Lower leg skin (tissue), 4 donors: ENCODE data around the gene ZNF768. TPM values are rescaled to one million over a fixed set of nuclear protein-coding genes. Genes with fewer than 3 reads are reported as not detected.

ENCODE experiments used
- DNase-seq, 2 donors: peaks; one replicate each; pipeline ENCODE4 v3.0.0-alpha.2; 2019; ENCODE audit warnings: low spot score in 2 of 2
- H3K4me3 ChIP-seq: fragments of 200-600 bp; sonication (generic); 2 replicates; pipeline ENCODE4 v1.5.1; 2017; ENCODE audit warnings: mild to moderate bottlenecking, low read depth; ENCODE audit not compliant: poor library complexity, severe bottlenecking
- POLR2A ChIP-seq, 2 donors: fragments of 450-650 bp; IDR thresholded peaks; one replicate each; pipeline ENCODE4 v1.6.1; 2016 to 2017; ENCODE audit warnings: antibody characterized with exemption in 2 of 2, mild to moderate bottlenecking in 1 of 2, moderate library complexity in 1 of 2
- WGBS, 2 donors: methylation state at CpG; one replicate each; pipeline ENCODE4 v1.1.5; 2018; 5-methylcytosine and 5-hydroxymethylcytosine counted together
- intact Hi-C: fragments of 100-400 bp; cut with DNase I; formaldehyde crosslinking; loops from one replicate; pipeline ENCODE4 v1.15.0; 2023; ENCODE audit warnings: low total_unique reads
- total RNA-seq, 4 donors: library from RNA; depleted of rRNA; stranded (reverse); fragments of >200 nt; gene quantifications; one replicate each; pipeline ENCODE4 v1.1.0, GENCODE V29; 2016
- TF ChIP-seq, protein P1 (sequence below), 3 donors: fragments of 450-650 bp; IDR thresholded peaks; one replicate each; pipeline ENCODE4 v1.5.1; 2016; ENCODE audit warnings: antibody characterized with exemption in 3 of 3, mild to moderate bottlenecking in 3 of 3, moderate library complexity in 2 of 3

Gene ZNF768
- total RNA-seq, 4 donors from 2014 or later, result 31.1 to 43.5 (median 41.0) TPM

DNA sequence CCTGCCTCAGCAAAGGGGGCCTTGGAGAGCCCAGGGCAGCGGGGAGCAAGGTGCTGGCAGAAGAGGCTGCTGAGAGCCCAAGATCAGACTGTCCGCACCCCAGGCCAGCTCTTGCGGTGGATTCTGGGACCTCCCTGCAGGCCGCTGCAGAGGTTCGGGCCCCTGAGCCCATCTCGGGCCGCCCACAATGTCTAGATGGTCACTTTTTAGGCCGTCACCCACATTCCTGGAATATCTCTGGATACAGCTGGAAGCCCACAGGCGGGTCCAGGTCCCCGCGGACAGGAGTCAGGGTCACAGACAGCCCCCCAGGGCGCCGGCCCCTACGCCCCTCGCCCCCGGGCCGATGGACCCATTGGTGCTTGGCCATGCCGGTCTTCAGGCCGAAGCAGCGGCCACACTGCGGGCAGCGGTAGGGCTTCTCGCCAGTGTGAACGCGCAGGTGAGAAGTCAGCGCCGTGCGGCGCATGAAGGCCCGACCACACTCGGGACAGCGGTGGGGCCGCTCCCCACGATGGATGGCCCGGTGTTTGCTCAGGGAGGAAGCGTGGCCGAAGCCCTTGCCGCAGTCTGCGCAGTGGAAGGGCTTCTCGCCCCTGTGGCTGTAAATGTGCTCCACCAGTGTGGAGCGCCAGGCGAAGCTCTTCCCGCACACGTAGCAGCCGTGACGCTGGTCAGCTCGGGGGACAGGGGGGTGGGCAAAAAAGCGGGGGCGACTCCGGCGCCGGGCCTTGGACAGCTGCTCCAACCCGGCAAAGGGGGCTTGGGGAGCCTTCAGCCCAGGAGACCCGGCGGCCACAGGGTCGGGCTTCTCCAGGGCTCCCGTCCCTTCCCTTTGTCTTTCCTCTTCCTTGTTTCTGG is 6.1 kb upstream of the ZNF768 start:
- DNase-seq, result no peak
- H3K4me3 ChIP-seq, result no peak overlapping the region
- 93% methylated on average over 40 to 57 of the region's 57 CpGs for whole genome bisulfite sequencing, 2 donors
- intact Hi-C loops, result no loop called here
- TF ChIP-seq, protein P1, sequence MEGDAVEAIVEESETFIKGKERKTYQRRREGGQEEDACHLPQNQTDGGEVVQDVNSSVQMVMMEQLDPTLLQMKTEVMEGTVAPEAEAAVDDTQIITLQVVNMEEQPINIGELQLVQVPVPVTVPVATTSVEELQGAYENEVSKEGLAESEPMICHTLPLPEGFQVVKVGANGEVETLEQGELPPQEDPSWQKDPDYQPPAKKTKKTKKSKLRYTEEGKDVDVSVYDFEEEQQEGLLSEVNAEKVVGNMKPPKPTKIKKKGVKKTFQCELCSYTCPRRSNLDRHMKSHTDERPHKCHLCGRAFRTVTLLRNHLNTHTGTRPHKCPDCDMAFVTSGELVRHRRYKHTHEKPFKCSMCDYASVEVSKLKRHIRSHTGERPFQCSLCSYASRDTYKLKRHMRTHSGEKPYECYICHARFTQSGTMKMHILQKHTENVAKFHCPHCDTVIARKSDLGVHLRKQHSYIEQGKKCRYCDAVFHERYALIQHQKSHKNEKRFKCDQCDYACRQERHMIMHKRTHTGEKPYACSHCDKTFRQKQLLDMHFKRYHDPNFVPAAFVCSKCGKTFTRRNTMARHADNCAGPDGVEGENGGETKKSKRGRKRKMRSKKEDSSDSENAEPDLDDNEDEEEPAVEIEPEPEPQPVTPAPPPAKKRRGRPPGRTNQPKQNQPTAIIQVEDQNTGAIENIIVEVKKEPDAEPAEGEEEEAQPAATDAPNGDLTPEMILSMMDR (IDR thresholded peaks at IDR 0.05), result no peak
- TF ChIP-seq POLR2A (IDR thresholded peaks at IDR 0.05), result no peak

DNA sequence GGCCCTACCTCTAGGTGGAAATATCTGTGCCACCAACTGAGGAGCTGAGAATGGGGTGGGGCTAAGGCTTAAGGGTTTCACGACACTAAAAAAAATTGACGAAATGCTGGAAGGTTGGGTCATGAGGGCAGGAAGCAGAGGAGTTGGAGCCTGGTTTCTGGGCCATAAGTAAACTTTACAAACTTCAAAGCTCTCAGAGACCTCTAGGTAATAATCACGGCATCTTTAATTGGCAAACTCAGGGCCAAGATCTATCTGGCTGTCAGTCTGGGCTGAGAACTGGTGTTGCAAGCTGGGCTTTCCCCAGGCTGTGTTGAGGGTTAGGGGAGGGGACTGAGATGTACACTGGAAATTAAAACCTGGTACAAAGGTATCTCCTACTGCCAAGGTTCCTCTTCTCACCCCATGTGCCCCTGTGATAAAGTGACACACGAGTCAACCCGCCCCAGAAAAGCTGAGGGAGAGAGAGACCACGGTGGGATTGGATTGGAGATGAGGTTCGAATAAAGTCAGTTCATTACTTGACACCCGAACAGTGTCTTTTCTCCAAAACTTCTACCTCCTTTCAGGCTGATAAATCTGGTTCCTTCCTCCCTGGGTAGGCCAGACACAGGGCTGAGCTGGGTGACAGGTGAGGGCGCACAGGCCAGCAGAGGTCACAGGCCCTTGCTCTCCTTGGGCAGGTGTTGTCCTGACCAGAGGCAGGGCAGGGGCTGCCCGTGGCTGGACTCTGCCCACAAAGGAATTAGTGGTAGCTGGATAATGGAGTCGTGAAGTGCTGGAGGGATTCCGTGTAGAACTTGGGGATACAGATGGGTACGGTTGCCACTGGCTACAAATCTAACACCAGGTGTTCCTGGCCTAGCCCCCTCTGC is 4.0 kb upstream of the ZNF768 start:
- TF ChIP-seq, protein P1 (IDR thresholded peaks at IDR 0.05), result no peak
- no peak for TF ChIP-seq POLR2A (IDR thresholded peaks at IDR 0.05)
- WGBS, 2 donors, result 66 to 71% methylated on average over 13 of the region's 13 CpGs
- no peak for DNase-seq
- intact Hi-C loops, result no loop called here
- H3K4me3 ChIP-seq, result no peak overlapping the region

DNA sequence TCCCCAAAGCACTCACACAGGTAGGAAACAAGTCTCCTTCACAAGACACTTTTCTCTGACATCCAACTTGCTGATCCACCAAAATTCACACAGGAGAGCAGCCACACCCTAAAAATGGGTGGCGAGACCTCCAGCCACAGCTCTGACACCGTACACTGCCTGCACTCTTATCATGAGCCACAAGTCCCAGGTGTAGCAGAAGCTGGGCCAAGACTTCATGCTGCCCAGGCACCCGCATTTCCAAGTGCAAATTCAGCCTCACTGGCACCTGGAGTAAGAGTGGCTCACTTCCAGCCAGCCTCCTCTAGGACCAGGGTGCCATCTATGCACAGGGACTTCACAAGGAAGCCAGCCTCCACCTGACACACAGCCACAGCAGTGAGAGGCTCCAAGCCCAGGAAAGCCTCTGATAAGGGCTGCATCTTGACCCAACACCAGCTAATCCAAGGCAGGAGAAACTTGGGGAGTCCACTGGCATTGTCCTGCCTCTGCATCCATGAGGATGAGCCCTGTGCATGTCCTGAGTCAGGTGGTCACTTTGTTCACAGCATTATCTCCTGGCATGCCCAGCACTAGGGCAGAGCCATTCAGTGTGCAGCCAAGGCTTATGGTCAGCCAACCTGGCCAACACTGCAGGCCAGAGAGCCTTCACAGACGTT is 2.6 kb upstream of the ZNF768 start:
- TF ChIP-seq, protein P1 (IDR thresholded peaks at IDR 0.05), result no peak
- TF ChIP-seq POLR2A (IDR thresholded peaks at IDR 0.05), result no peak
- intact Hi-C loops, result no loop called here
- DNase-seq, result no peak
- WGBS, 2 donors, result 60 to 70% methylated on average over 4 of the region's 4 CpGs
- H3K4me3 ChIP-seq, result no peak overlapping the region

DNA sequence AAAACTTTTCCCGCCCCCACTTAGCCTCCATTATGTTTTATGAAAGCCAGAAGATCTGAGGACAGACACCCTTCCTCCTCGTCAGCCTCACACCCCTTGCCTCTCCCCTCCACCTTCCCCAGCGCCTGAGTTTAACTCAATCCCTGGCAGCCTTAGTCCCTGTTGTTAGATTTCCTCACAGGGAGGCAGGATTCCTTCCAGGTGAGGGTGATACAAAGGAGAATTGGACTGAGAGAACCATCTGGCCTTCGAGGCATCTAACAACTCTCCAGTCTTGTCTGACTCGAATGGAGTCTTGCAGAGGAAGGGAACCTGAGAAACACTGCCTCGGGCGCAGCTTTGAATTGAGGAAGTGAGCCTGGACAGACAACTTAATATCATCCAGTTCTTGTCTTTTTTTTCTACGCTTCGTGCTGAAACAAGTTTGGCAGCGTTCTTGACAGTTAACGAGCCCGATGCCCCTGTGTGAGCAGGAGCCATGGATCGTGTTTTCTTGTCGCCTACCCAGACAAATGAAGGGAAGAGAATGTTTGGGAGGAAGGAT is 1.3 kb upstream of the ZNF768 start:
- H3K4me3 ChIP-seq, result no peak overlapping the region
- DNase-seq, result peak; percentile 71 to 90
- TF ChIP-seq, protein P1 (IDR thresholded peaks at IDR 0.05), result no peak
- no peak for TF ChIP-seq POLR2A (IDR thresholded peaks at IDR 0.05)
- intact Hi-C loops, result no loop called here
- WGBS, 2 donors, result 8 to 10% methylated on average over 14 of the region's 14 CpGs

DNA sequence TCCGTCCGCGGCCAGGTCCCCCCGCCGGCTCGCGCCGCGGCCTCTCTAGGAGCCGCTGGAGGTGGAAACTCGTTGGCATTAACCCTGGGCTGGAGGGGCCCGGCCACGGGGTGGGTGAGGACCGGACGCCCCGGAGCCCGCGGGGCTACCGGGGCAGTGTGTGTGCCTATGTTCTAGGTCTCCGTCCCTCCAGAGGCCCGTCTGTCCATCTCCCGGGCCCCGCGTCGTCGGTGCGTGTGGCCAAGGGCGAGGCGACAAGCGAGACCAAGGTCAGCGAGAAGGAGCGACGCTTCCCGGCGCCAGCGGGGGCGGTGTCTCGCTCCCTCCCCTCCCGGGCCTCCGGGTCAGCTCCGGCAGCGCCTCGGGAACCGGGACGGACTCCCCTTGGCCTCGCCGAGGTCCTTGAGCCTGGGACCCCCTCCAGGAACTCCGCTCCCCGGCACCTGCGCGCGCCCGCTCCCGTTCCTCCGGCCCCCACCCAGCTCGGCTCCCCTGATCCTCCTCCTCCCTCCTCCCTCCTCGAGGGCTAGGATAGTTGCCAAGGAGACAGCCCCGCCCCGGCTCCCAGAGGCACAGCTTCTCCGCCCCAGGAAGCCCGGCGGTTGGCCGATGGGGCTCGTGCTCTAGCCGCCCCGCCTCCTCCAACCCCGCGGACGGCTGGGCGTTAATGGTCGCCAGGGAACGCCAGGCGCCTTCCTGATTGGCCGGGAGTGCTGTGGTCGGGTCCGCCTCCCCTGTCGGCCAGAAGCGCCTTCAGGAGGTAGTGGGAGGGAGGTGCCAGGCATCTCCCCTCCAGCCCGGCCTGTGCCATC is 663 bp upstream of the ZNF768 start:
- DNase-seq, result peak; percentile 98 to 99
- TF ChIP-seq, protein P1 (IDR thresholded peaks at IDR 0.05), result peak in 1 of 3 donors; percentile 9
- TF ChIP-seq POLR2A (IDR thresholded peaks at IDR 0.05), result no peak
- intact Hi-C loops, result no loop called here
- peak overlapping the region; percentile 37 for H3K4me3 ChIP-seq
- 0 to 1% methylated on average over 25 to 55 of the region's 79 CpGs for WGBS, 2 donors
